ENCODE data around the gene CDKAL1. TPM values are rescaled to one million over a fixed set of nuclear protein-coding genes. Genes with fewer than 3 reads are reported as not detected.

The CDKAL1 gene
- total RNA-seq (2014; rRNA removed) (13.8 and 14.9 TPM in 2 replicates), Bru-seq, nascent RNA (percentile 73 among the genes with signal in this experiment), BruChase-seq, experiment 1, labeled RNA remaining after a 6-hour chase (percentile 56 among the genes with signal in this experiment), BruChase-seq, experiment 2, labeled RNA remaining after a 2-hour chase (percentile 65 among the genes with signal in this experiment)
- long read RNA-seq, transcript CDKAL1-201 (16 exons, 3,272 nt) = major isoform, 6 of 21 reads
- long read RNA-seq, partial matches to known transcripts = 6 of 21 reads
- long read RNA-seq, other reads (novel, unspliced or antisense) = 8 of 21 reads

GRCh38 chr6:20534295-20535262 is at the start of gene CDKAL1:
Gene CDKAL1 (plus strand): TSS chr6:20534457. CDS start chr6:20546351, 11,894 bp downstream.
- peak within 1 kb of the TSS; percentile 86 for H3K4me2 ChIP-seq (ENCODE audit: low read length)
- H4K20me1 ChIP-seq (ENCODE audit: low read length) = no peaks in the 10 kb centered on the region
- no peak for TF ChIP-seq EZH2 (IDR thresholded peaks at IDR 0.05; ENCODE audit: low read length, unreplicated experiment)
- TF ChIP-seq CTCF (conservative IDR thresholded peaks at IDR 0.05; ENCODE audit: low read depth, low read length) = no peak
- no peak for TF ChIP-seq EZH2phosphoT487 (IDR thresholded peaks at IDR 0.05; ENCODE audit: borderline replicate concordance, low read length)
- ChIA-PET CTCF (no interaction called here), POLR2A (ENCODE audit: unreplicated experiment) (interaction anchor here (0.6 kb wide), 1 partner anchor 121 kb away, joined by 3 read pairs; no protein-coding TSS in a partner anchor)
- H3K79me2 ChIP-seq (ENCODE audit: low read length) = peaks cover 51% of the 10 kb centered on the region
- no peaks in the 10 kb centered on the region for H3K9me3 ChIP-seq (ENCODE audit: low read length)
- no peaks in the 10 kb centered on the region for H3K36me3 ChIP-seq (ENCODE audit: low read depth, low read length)
- ATAC-seq (peak; percentile 81), DNase-seq (peak; percentile 93)
- intact Hi-C loops (cut with micrococcal nuclease) = loop anchor here (10.0 kb wide), 1 partner anchor 320 kb away; the partner anchor contains the start of gene MBOAT1
- H3K27me3 ChIP-seq (ENCODE audit: low read length) = no peaks in the 10 kb centered on the region
- peak within 1 kb of the TSS; percentile 48 for H3K27ac ChIP-seq (ENCODE audit: low read length)
- H3K4me1 ChIP-seq (ENCODE audit: insufficient read depth, low read length) = peaks cover 13% of the 10 kb centered on the region
- TSS peak; percentile 73 for BruUV-seq (replicated peaks)
- H3K9ac ChIP-seq (ENCODE audit: low read length) = peak within 1 kb of the TSS; percentile 89
- peak within 1 kb of the TSS; percentile 89 for H3K4me3 ChIP-seq (ENCODE audit: low read length)
- peak within 1 kb of the TSS; percentile 85 for H2AFZ ChIP-seq (ENCODE audit: low read length)
- no peaks in the 10 kb centered on the region for H3K9me2 ChIP-seq (replicated peaks; ENCODE audit: low read length)
- H3F3A ChIP-seq (ENCODE audit: low read length, unreplicated experiment) = no peaks in the 10 kb centered on the region

- no peak for DNase-seq
- intact Hi-C loops (cut with micrococcal nuclease) = no loop called here
- H3K36me3 ChIP-seq (ENCODE audit: low read depth, low read length) = peaks cover 67% of the 10 kb centered on the region
- no peaks in the 10 kb centered on the region for H3F3A ChIP-seq (ENCODE audit: low read length, unreplicated experiment)
- H3K27ac ChIP-seq (ENCODE audit: low read length) = no peak overlapping the region
- H3K4me2 ChIP-seq (ENCODE audit: low read length) = no peak overlapping the region
- no peaks in the 10 kb centered on the region for H4K20me1 ChIP-seq (ENCODE audit: low read length)
- no TSS peak for BruUV-seq (replicated peaks)
- ChIA-PET CTCF (no interaction called here), POLR2A (ENCODE audit: unreplicated experiment) (no interaction called here)
- no peak overlapping the region for H3K9ac ChIP-seq (ENCODE audit: low read length)
- no peaks in the 10 kb centered on the region for H3K9me2 ChIP-seq (replicated peaks; ENCODE audit: low read length)
- no peak overlapping the region for H3K4me3 ChIP-seq (ENCODE audit: low read length)
- no peak for ATAC-seq
- H3K4me1 ChIP-seq (ENCODE audit: insufficient read depth, low read length) = peaks cover 7% of the 10 kb centered on the region; the same call in 1 of the 2 replicates
- H3K79me2 ChIP-seq (ENCODE audit: low read length) = no peaks in the 10 kb centered on the region
- H2AFZ ChIP-seq (ENCODE audit: low read length) = no peak overlapping the region
- H3K27me3 ChIP-seq (ENCODE audit: low read length) = no peaks in the 10 kb centered on the region
- TF ChIP-seq CTCF (conservative IDR thresholded peaks at IDR 0.05; ENCODE audit: low read depth, low read length) (no peak), EZH2 (IDR thresholded peaks at IDR 0.05; ENCODE audit: low read length, unreplicated experiment) (no peak), EZH2phosphoT487 (IDR thresholded peaks at IDR 0.05; ENCODE audit: borderline replicate concordance, low read length) (no peak)
- no peaks in the 10 kb centered on the region for H3K9me3 ChIP-seq (ENCODE audit: low read length)
Observed at GRCh38 chr6:20486641-20487040, 47.6 kb upstream of the CDKAL1 start.
